Measurements from ENCODE around the gene VPS26A.

GRCh38 chr10:69142983-69143382 is 19.0 kb downstream of the VPS26A start:
- TF ChIP-seq POLR2AphosphoS5 (IDR thresholded peaks at IDR 0.05; ENCODE audit: insufficient read depth in 1 of 2, low read depth in 1 of 2) = no peak
- no peak for TF ChIP-seq POLR2A (IDR thresholded peaks at IDR 0.05)

Data from vagina (tissue), 2 donors.